GM19025 (cell line): Measurements from ENCODE around the gene LIN7B.

ENCODE experiments used
- ATAC-seq: cut with Tn5 transposase; IDR thresholded peaks from one replicate; pipeline ENCODE4 v1.9.1; 2021; ENCODE audit warnings: mild to moderate bottlenecking, low read depth, moderate library complexity; ENCODE audit not compliant: unreplicated experiment

LIN7B gene

GRCh38 chr19:49094505-49095482 lies 19.4 kb upstream of the LIN7B start:
- ATAC-seq: no peak

- no peak for ATAC-seq
These were observed 16.5 kb upstream of the LIN7B start for GRCh38 chr19:49097453-49098288.

GRCh38 chr19:49098795-49099194 lies 15.4 kb upstream of the LIN7B start:
- no peak for ATAC-seq

- no peak for ATAC-seq
These were observed 13.0 kb upstream of the LIN7B start for GRCh38 chr19:49101160-49101559.

- no peak for ATAC-seq
These were observed 11.9 kb upstream of the LIN7B start for GRCh38 chr19:49102303-49102702.

- ATAC-seq: no peak
These were observed 10.7 kb upstream of the LIN7B start for GRCh38 chr19:49103331-49104085.

GRCh38 chr19:49104229-49104864 lies 9.8 kb upstream of the LIN7B start:
- no peak for ATAC-seq

GRCh38 chr19:49106648-49107135 lies 7.5 kb upstream of the LIN7B start:
- no peak for ATAC-seq

- no peak for ATAC-seq
These were observed 6.3 kb upstream of the LIN7B start for GRCh38 chr19:49107625-49108459.

- no peak for ATAC-seq
These were observed 5.1 kb upstream of the LIN7B start for GRCh38 chr19:49109051-49109450.

GRCh38 chr19:49109569-49110233 lies 4.5 kb upstream of the LIN7B start:
- no peak for ATAC-seq

- ATAC-seq: no peak
These were observed 3.6 kb upstream of the LIN7B start for GRCh38 chr19:49110567-49110966.

- no peak for ATAC-seq
These were observed 2.8 kb upstream of the LIN7B start for GRCh38 chr19:49111218-49111998.

GRCh38 chr19:49114630-49115363 lies 627 bp downstream of the LIN7B start:
- no peak for ATAC-seq

- no peak for ATAC-seq
These were observed 2.4 kb downstream of the LIN7B start for GRCh38 chr19:49116544-49116943.

- no peak for ATAC-seq
These were observed 3.8 kb downstream of the LIN7B start for GRCh38 chr19:49117677-49118564.
